NT2/D1 (cell line): Measurements from ENCODE around the gene CKS1B.

ENCODE experiments used
- SUZ12 ChIP-seq: IDR thresholded peaks from 2 replicates; pipeline ENCODE4 v1.6.1; 2011; ENCODE audit not compliant: insufficient read length, insufficient read depth; ENCODE audit errors: extremely low read depth
- YY1 ChIP-seq: IDR thresholded peaks from 2 replicates; pipeline ENCODE4 v1.6.1; 2011; ENCODE audit not compliant: insufficient read length, insufficient read depth

- TF ChIP-seq YY1 (no peak), SUZ12 (no peak)
These were observed 30.0 kb downstream of the CKS1B start for GRCh38 chr1:155004352-155005075.
